SK-N-MC (cell line): ENCODE data around the gene FHIP1A.

Experiments
- EZH2 ChIP-seq: fragments of 200-600 bp; sonication (generic); IDR thresholded peaks from one replicate; pipeline ENCODE4 v1.6.1; 2017; ENCODE audit warnings: antibody characterized with exemption
- POLR2AphosphoS5 ChIP-seq: IDR thresholded peaks from 2 replicates; pipeline ENCODE4 v1.6.1; 2012; ENCODE audit warnings: mild to moderate bottlenecking, low read depth, low read length, borderline replicate concordance

DNA sequence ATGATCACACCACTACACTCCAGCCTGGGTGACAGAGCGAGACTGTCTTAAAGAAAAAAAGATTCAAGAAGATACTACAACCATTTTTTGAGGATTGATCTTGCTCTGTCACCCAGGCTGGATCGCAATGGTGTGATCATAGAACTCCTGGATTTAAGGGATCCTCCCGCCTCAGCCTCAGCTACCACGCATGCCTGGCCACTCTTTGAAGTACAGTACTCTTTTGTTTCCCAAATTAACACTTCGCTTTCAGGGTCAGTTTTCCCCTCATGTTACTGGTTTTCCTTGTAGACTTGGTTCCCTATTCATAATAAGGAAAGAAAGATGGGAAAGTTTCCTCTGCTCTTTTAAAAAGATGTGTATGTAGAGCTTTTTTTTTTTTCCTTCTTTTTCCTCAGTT is 34.3 kb downstream of the FHIP1A start:
- TF ChIP-seq POLR2AphosphoS5 (no peak), EZH2 (no peak)
